Measurements from ENCODE around the gene NAXD. TPM values are rescaled to one million over a fixed set of nuclear protein-coding genes. Genes with fewer than 3 reads are reported as not detected.

Gene NAXD
- total RNA-seq, 1 donor from 2014 or later = 17.7 TPM

GRCh38 chr13:110624766-110625756, 9.7 kb downstream of the NAXD start:
- Histone ChIP-seq H3K4me3 (no peak overlapping the region), H3F3A (ENCODE audit: low read depth) (peaks cover 5% of the 10 kb centered on the region), H3K27me3 (no peaks in the 10 kb centered on the region), H3K9ac (no peak overlapping the region), H3K4me2 (no peak overlapping the region), H4K20me1 (ENCODE audit: low read depth) (peaks cover 40% of the 10 kb centered on the region), H3K36me3 (no peaks in the 10 kb centered on the region), H3K9me3 (ENCODE audit: low read depth) (no peaks in the 10 kb centered on the region), H3K79me2 (ENCODE audit: low read depth) (peaks cover 87% of the 10 kb centered on the region), H2AFZ (replicated peaks) (no peak overlapping the region), H3K4me1 (peaks cover 11% of the 10 kb centered on the region), H3K27ac (peak overlapping the region; percentile 64)
- no peaks in the 10 kb centered on the region for H3K9me3 Mint-ChIP-seq
- H3K4me3 Mint-ChIP-seq = no peak overlapping the region
- peaks cover 15% of the 10 kb centered on the region for H3K36me3 Mint-ChIP-seq
- H3K27ac Mint-ChIP-seq = peak overlapping the region; percentile 72
- H3K27me3 Mint-ChIP-seq (ENCODE audit: insufficient read depth, low read depth) = no peaks in the 10 kb centered on the region
- peaks cover 9% of the 10 kb centered on the region for H3K4me1 Mint-ChIP-seq
- DNase-seq (ENCODE audit: low spot score) = peak; percentile 81
- no peak for TF ChIP-seq EZH2 (IDR thresholded peaks at IDR 0.05)
- TF ChIP-seq EZH2phosphoT487 (IDR thresholded peaks at IDR 0.05) = no peak
- no peak for TF ChIP-seq CTCF (IDR thresholded peaks at IDR 0.05)

- Mint-ChIP-seq H3K27ac (peak overlapping the region; percentile 72), H3K36me3 (peaks cover 21% of the 10 kb centered on the region), H3K27me3 (ENCODE audit: insufficient read depth, low read depth) (no peaks in the 10 kb centered on the region), H3K4me3 (no peak overlapping the region), H3K9me3 (no peaks in the 10 kb centered on the region), H3K4me1 (peaks cover 9% of the 10 kb centered on the region)
- Histone ChIP-seq H3F3A (ENCODE audit: low read depth) (peaks cover 5% of the 10 kb centered on the region), H3K36me3 (no peaks in the 10 kb centered on the region), H4K20me1 (ENCODE audit: low read depth) (peaks cover 40% of the 10 kb centered on the region), H3K4me1 (peaks cover 11% of the 10 kb centered on the region), H3K27ac (no peak overlapping the region), H3K9me3 (ENCODE audit: low read depth) (no peaks in the 10 kb centered on the region), H3K4me2 (no peak overlapping the region), H3K9ac (no peak overlapping the region), H3K4me3 (no peak overlapping the region), H3K27me3 (no peaks in the 10 kb centered on the region), H2AFZ (replicated peaks) (no peak overlapping the region), H3K79me2 (ENCODE audit: low read depth) (peaks cover 87% of the 10 kb centered on the region)
- DNase-seq (ENCODE audit: low spot score) = no peak
- no peak for TF ChIP-seq CTCF (IDR thresholded peaks at IDR 0.05)
- TF ChIP-seq EZH2phosphoT487 (IDR thresholded peaks at IDR 0.05) = no peak
- TF ChIP-seq EZH2 (IDR thresholded peaks at IDR 0.05) = no peak
These were observed 10.5 kb downstream of the NAXD start for GRCh38 chr13:110625771-110626321.

GRCh38 chr13:110626521-110626920, 11.2 kb downstream of the NAXD start:
- Mint-ChIP-seq H3K4me1 (peaks cover 9% of the 10 kb centered on the region), H3K4me3 (no peak overlapping the region), H3K27me3 (ENCODE audit: insufficient read depth, low read depth) (no peaks in the 10 kb centered on the region), H3K27ac (peak overlapping the region; percentile 54), H3K36me3 (peaks cover 28% of the 10 kb centered on the region), H3K9me3 (no peaks in the 10 kb centered on the region)
- peaks cover 40% of the 10 kb centered on the region for H4K20me1 ChIP-seq (ENCODE audit: low read depth)
- TF ChIP-seq EZH2phosphoT487 (IDR thresholded peaks at IDR 0.05) = no peak
- peaks cover 11% of the 10 kb centered on the region for H3K4me1 ChIP-seq
- no peak overlapping the region for H3K9ac ChIP-seq
- H3F3A ChIP-seq (ENCODE audit: low read depth) = peaks cover 5% of the 10 kb centered on the region
- H3K9me3 ChIP-seq (ENCODE audit: low read depth) = no peaks in the 10 kb centered on the region
- H3K79me2 ChIP-seq (ENCODE audit: low read depth) = peaks cover 87% of the 10 kb centered on the region
- H2AFZ ChIP-seq (replicated peaks) = no peak overlapping the region
- no peak overlapping the region for H3K27ac ChIP-seq
- no peaks in the 10 kb centered on the region for H3K27me3 ChIP-seq
- H3K36me3 ChIP-seq = no peaks in the 10 kb centered on the region
- DNase-seq (ENCODE audit: low spot score) = no peak
- no peak overlapping the region for H3K4me2 ChIP-seq
- no peak overlapping the region for H3K4me3 ChIP-seq
